C4-2B (cell line): Measurements from ENCODE around the gene AQP9.
"Not testable (repeated sequence)": the region's sequence is repeated elsewhere in the genome, so short reads cannot be mapped to it uniquely, and the experiment has no call there.

Experiments used
- ZFX ChIP-seq: fragments of 450-650 bp; IDR thresholded peaks from 2 replicates; pipeline ENCODE4 v1.6.1; 2017
- TF ChIP-seq, protein P1 (sequence below): fragments of 450-650 bp; conservative IDR thresholded peaks from 2 replicates; pipeline ENCODE4 v1.5.1; 2017; ENCODE audit warnings: mild to moderate bottlenecking

DNA sequence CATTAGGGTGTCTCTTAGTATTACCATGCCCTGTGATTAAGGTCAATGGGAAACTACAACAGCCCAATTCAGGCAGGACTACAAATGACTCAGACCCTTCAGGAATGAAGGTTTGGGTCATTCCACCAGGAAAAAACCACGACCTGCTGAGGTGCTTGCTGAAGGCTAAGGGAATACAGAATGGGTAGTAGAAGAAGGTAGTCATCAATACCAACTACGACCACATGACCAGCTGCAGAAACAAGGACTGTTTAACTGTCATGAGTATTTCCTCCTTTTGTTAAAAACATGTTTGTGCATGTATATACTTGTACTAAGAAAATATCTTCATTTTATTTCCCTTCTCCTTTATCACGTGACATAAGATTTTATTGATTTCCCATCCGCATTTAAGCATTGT lies 71.8 kb downstream of the AQP9 start:
- TF ChIP-seq, protein P1, sequence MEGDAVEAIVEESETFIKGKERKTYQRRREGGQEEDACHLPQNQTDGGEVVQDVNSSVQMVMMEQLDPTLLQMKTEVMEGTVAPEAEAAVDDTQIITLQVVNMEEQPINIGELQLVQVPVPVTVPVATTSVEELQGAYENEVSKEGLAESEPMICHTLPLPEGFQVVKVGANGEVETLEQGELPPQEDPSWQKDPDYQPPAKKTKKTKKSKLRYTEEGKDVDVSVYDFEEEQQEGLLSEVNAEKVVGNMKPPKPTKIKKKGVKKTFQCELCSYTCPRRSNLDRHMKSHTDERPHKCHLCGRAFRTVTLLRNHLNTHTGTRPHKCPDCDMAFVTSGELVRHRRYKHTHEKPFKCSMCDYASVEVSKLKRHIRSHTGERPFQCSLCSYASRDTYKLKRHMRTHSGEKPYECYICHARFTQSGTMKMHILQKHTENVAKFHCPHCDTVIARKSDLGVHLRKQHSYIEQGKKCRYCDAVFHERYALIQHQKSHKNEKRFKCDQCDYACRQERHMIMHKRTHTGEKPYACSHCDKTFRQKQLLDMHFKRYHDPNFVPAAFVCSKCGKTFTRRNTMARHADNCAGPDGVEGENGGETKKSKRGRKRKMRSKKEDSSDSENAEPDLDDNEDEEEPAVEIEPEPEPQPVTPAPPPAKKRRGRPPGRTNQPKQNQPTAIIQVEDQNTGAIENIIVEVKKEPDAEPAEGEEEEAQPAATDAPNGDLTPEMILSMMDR: not testable (repeated sequence)
- TF ChIP-seq ZFX: not testable (repeated sequence)
